ENCODE measurements around the gene CLEC6A.
"Not testable (repeated sequence)": the region's sequence is repeated elsewhere in the genome, so short reads cannot be mapped to it uniquely, and the experiment has no call there.

The CLEC6A gene

GRCh38 chr12:8455727-8456360, at the start of gene CLEC6A:
Gene CLEC6A, plus strand, starts transcription at chr12:8455962. Its CDS starts 150 bp downstream, at chr12:8456112.
- no peak for DNase-seq (ENCODE audit: low spot score)

GRCh38 chr12:8419576-8419975, 36.2 kb upstream of the CLEC6A start:
- not testable (repeated sequence) for DNase-seq (ENCODE audit: low spot score)

- no peak for DNase-seq (ENCODE audit: low spot score)
Observed at GRCh38 chr12:8420506-8420905, 35.3 kb upstream of the CLEC6A start.

DNA sequence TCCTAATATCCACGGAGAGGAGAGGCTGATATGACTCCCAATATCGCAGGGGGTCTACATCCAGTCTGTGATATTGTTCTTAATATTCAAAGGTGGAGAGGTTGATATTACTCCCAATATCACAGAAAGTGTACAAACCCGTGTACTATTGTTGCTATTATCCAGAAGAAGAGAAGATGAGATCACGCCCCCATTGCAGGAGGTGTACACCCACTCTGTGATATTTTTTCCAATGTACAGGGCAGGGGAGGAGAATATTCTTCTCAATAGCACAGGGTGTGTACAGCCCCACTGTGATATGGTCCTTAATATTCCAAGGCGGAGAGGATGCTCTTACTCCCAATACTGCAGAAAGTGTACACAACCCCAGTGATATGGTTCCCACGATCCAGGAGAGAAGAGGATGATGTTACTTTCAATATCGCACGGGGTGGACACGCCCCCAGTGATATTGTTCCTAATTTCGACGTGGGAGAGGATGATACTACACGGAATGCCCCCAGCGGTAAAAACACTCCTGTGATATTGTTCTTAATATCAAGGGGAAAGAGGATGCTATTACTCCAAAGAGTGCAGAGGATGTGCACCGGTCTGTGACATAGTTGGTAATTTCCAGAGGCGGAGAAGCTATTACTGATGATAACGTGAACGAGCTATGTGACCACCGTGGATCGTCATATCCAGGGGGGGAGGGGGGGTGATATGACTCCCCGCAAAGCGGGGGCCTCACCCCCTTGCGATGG, 11.1 kb upstream of the CLEC6A start:
- DNase-seq (ENCODE audit: low spot score) = not testable (repeated sequence)

DNA sequence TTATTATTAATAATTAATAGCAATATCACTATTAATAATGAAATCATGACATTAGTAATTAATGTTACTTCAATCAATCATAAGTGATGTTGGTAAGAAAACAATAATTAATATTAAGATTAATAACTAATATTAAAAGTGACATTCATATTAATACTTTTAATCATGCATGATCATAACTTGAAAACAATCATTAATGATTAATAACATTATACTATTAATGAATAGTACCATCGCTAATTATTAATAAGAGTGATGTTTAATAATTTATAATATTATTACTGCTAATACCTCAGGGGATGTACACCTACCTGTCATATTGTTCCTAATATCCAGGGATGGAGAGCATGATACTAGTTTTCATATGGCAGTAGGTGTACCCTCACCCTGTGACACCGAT, 10.0 kb upstream of the CLEC6A start:
- DNase-seq (ENCODE audit: low spot score) = no peak

GRCh38 chr12:8446642-8447547, 8.9 kb upstream of the CLEC6A start:
- no peak for DNase-seq (ENCODE audit: low spot score)

- no peak for DNase-seq (ENCODE audit: low spot score)
Observed at GRCh38 chr12:8449355-8449859, 6.4 kb upstream of the CLEC6A start.

DNA sequence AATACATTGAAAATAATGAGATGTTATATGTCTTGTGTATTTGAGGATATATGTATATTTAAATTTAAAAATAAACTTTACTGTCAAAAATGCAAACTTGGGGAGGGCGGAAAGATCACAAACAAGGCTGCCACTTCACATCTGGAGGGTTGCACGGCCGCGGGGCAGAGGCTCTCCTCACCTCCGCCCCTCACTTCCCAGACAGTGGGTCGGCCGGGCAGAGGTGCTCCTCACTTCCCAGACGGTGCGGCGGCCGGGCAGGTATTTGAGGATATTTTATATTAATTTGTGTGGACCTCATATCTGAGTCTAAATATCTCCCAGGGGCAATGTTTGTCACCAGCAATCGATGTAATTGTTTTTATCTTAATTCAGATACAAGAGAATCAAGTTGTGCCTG, 3.7 kb upstream of the CLEC6A start:
- DNase-seq (ENCODE audit: low spot score) = no peak

DNA sequence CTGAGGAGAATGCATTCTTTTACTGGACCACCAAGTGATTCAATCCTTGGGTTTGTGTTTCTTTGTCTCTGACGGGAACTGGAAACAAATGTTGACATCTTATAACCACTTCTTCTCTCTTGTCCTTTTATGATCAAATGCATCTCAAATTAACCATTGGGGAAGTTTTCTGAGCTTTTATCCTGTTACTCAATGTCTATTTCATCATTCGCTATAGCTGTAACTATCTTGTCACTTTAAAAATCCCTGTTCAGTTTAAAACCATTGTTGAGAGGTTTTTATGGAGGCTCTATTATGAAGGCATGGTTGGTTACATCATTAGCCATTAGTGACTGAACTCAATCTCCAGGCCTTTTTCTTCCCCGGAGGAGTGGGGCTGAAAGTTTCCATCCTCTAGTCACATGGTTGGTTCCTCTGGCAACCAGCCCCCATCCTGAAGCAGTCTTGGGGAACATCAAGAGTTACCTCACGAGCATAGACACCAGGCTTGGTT, 2.7 kb upstream of the CLEC6A start:
- DNase-seq (ENCODE audit: low spot score) = no peak

GRCh38 chr12:8453796-8454195, 2.0 kb upstream of the CLEC6A start:
- no peak for DNase-seq (ENCODE audit: low spot score)

DNA sequence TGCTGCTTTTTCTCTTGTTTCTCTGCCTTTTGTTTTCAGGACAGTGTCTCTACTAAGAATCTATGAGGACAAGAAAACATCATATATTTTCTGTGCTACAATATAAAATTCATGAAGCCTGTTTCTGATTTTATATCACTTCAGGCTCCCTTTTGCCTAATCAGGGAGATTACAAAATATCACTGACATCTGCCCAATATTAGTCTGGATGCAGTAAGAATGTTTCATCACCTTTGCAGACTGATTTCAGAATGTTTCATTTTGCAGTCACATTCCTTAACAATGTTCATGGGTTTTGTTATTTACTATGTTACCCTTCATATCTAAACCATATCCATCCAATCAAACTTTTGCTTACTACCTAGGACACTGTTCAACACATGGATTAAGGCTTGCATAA, 491 bp upstream of the CLEC6A start:
- DNase-seq (ENCODE audit: low spot score) = no peak

- DNase-seq (ENCODE audit: low spot score) = no peak
Observed at GRCh38 chr12:8461426-8461825, 5.7 kb downstream of the CLEC6A start.

DNA sequence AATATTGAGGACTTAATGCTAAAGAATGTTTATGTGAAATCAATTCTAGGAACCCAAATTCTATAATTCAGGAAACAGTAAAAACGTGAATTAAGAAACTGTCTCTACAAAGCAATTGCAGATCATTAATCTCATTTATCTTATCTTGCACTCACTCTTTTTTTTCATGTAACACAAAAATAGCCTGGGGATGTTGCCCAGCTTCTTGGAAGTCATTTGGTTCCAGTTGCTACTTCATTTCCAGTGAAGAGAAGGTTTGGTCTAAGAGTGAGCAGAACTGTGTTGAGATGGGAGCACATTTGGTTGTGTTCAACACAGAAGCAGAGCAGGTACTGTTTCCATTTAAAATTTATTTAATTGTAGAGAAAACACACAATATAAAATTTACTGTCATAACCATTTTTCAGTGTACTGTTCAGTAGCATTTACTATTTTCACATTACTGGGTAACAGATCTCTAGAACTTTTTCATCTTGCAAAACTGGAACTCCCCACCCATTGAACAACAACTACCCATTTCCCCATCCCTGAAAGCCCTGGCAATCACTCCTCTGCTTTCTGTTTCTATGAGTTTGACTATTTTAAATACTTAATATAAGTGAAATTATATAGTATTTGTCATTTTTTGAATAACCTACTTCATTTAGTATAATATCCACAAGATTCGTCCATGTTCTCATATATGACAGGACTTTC, 9.7 kb downstream of the CLEC6A start:
- DNase-seq (ENCODE audit: low spot score) = no peak

DNA sequence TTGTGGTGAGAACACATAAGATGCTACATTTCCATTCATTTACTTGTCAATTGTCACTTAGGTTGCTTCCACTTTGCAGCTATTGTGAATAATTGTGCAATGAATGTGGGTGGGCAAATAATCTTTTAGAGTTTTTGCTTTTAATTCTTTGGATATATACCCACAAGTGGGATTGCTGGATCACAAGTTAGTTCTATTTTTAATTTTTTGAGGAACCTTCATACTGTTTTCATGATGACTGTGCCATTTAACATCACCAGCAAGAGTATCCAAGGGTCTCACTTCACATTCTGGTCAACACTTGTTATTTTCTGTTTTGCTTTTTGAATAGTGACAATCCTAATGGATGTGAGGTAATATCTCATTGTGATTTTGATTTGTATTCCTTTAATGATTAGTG, 10.5 kb downstream of the CLEC6A start:
- DNase-seq (ENCODE audit: low spot score) = no peak

DNA sequence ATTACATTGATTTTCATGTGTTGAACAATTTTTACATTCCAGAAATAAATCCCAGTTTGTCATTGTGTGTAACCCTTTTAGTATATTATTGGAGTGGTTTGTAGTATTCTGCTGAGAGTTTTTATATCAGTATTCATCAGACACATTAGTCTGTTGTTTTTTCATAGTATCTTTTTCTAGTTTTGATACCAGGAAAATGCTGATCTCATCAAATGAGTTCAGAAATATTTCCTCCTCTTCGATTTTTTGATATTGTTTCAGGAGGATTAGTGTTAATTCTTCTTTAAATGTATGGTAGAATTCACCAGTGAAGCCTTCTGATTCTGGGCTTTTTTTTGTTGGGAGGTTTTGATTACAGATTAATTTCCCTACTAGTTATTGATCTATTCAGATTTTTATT, 15.3 kb downstream of the CLEC6A start:
- DNase-seq (ENCODE audit: low spot score) = no peak

DNA sequence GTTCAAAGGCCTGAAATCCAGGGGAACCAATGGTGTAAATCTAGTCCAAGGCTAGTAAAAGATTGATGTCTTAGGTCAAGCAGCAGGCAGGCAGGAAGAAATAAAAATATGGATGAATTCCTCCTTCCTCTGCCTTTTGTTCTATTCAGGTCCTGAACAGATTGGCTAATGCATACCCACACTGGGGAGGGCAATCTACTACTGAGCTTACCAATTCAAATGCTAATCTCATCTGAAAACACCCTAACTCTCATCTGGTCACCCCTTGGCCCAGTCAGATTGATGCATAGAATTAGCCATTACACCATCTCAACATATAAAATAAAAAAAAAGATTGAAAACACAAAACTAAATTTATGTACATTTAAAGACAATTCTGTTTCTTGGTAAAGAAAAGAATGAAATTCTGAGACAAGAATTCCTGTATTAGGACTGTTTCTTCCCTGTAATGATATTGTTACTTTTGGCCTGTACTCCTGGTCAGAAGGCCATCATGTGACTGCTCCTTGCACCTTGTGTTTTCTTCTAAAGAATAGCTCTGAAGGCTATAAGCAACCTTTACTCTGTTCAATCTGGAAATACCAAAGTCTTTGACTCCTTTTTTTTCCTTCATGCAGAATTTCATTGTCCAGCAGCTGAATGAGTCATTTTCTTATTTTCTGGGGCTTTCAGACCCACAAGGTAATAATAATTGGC, 19.9 kb downstream of the CLEC6A start:
- no peak for DNase-seq (ENCODE audit: low spot score)

- DNase-seq (ENCODE audit: low spot score) = no peak
Observed at GRCh38 chr12:8482571-8483061, 26.9 kb downstream of the CLEC6A start.

- DNase-seq (ENCODE audit: low spot score) = no peak
Observed at GRCh38 chr12:8483079-8483478, 27.3 kb downstream of the CLEC6A start.

- DNase-seq (ENCODE audit: low spot score) = no peak
Observed at GRCh38 chr12:8491646-8492530, 36.1 kb downstream of the CLEC6A start.

DNA sequence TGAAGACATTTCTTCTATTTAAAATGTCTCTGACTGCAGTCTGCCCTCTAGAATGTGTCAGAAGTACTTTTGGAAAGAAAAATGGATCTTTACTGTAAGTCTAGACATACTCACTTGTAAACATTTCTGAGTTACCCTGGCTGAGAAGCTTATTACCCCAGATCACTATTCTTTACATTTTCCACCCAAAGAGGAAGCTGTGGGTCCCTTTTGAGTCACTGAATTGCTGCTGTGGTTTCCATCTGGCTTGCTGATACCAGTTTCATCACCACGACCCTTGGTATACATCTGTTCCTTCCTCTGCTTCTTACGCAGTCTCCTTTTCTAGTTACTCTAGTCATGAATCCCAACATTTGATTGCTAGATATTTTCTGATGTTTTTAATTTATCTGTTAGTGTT, 37.3 kb downstream of the CLEC6A start:
- DNase-seq (ENCODE audit: low spot score) = peak; percentile 43

Data from CD4-positive, alpha-beta T cell treated with Interleukin-2 at 100 ng/mL for 4 hours (primary cell).